Astrocyte (in vitro differentiated cells and primary cell): Measurements from ENCODE around the gene PFKFB2. TPM values are rescaled to one million over a fixed set of nuclear protein-coding genes. Genes with fewer than 3 reads are reported as not detected.

Experiments
- DNase-seq: peaks from one replicate; pipeline ENCODE4 v3.0.0-alpha.2; 2010; ENCODE audit warnings: low read depth
- FAIRE-seq: peaks from 2 replicates; lab custom pipeline; 2011; peaks lifted over from hg19 to GRCh38; lab: Jason Lieb, UNC
- H2AFZ ChIP-seq: 2 replicates; pipeline ENCODE4 v1.6.0; 2012; ENCODE audit warnings: low read depth, low read length, inconsistent platforms
- H3K27ac ChIP-seq: 2 replicates; pipeline ENCODE4 v1.5.1; 2011; ENCODE audit warnings: low read depth, low read length, inconsistent platforms
- H3K27me3 ChIP-seq: 2 replicates; pipeline ENCODE4 v1.6.0; 2011; ENCODE audit warnings: low read length, inconsistent platforms; ENCODE audit not compliant: insufficient read depth
- H3K36me3 ChIP-seq: 2 replicates; pipeline ENCODE4 v1.5.1; 2011; ENCODE audit warnings: low read length, inconsistent platforms; ENCODE audit not compliant: insufficient read depth
- H3K4me1 ChIP-seq: 2 replicates; pipeline ENCODE4 v1.5.1; 2011; ENCODE audit warnings: low read length, inconsistent platforms; ENCODE audit not compliant: insufficient read depth
- H3K4me2 ChIP-seq: 2 replicates; pipeline ENCODE4 v1.6.0; 2012; ENCODE audit warnings: low read length, inconsistent platforms
- H3K4me3 ChIP-seq: 2 replicates; pipeline ENCODE4 v1.5.1; 2011; ENCODE audit warnings: low read depth, mild to moderate bottlenecking, low read length, inconsistent platforms; ENCODE audit not compliant: insufficient read depth
- H3K79me2 ChIP-seq: 2 replicates; pipeline ENCODE4 v1.6.0; 2012; ENCODE audit warnings: mild to moderate bottlenecking, low read length, inconsistent platforms; ENCODE audit not compliant: insufficient read depth
- H3K9ac ChIP-seq: 2 replicates; pipeline ENCODE4 v1.6.0; 2012; ENCODE audit warnings: mild to moderate bottlenecking, low read length, inconsistent platforms
- H3K9me3 ChIP-seq: 2 replicates; pipeline ENCODE4 v1.5.1; 2012; ENCODE audit warnings: low read depth, mild to moderate bottlenecking, low read length, inconsistent platforms; ENCODE audit not compliant: insufficient read depth
- H4K20me1 ChIP-seq: 2 replicates; pipeline ENCODE4 v1.6.0; 2012; ENCODE audit warnings: low read length, inconsistent platforms; ENCODE audit not compliant: insufficient read depth
- H3K27ac Mint-ChIP-seq: one replicate; pipeline ENCODE4 v1.8.0; 2021; ENCODE audit warnings: mild to moderate bottlenecking, mixed read lengths; ENCODE audit not compliant: unreplicated experiment
- H3K27me3 Mint-ChIP-seq: one replicate; pipeline ENCODE4 v1.8.0; 2021; ENCODE audit warnings: low read depth, mixed read lengths; ENCODE audit not compliant: unreplicated experiment
- H3K36me3 Mint-ChIP-seq: one replicate; pipeline ENCODE4 v1.8.0; 2021; ENCODE audit warnings: low read depth, mixed read lengths; ENCODE audit not compliant: unreplicated experiment
- H3K4me1 Mint-ChIP-seq: one replicate; pipeline ENCODE4 v1.8.0; 2021; ENCODE audit warnings: low read depth, mixed read lengths; ENCODE audit not compliant: unreplicated experiment
- H3K4me3 Mint-ChIP-seq: one replicate; pipeline ENCODE4 v1.8.0; 2021; ENCODE audit warnings: mild to moderate bottlenecking, moderate library complexity, mixed read lengths; ENCODE audit not compliant: unreplicated experiment
- H3K9me3 Mint-ChIP-seq: one replicate; pipeline ENCODE4 v1.8.0; 2021; ENCODE audit warnings: mild to moderate bottlenecking, mixed read lengths; ENCODE audit not compliant: unreplicated experiment
- EZH2 ChIP-seq: IDR thresholded peaks from 2 replicates; pipeline ENCODE4 v1.6.1; 2012; ENCODE audit warnings: mild to moderate bottlenecking, low read length, inconsistent platforms; ENCODE audit not compliant: insufficient read depth
- total RNA-seq: library from RNA; stranded (reverse); gene quantifications from 2 replicates; pipeline ENCODE4 v1.2.1, GENCODE V29; 2021
- TF ChIP-seq, protein P1 (sequence below): IDR thresholded peaks from 2 replicates; pipeline ENCODE4 v1.5.1; 2011; ENCODE audit warnings: low read depth, mild to moderate bottlenecking, inconsistent platforms, low read length, moderate library complexity; ENCODE audit not compliant: insufficient read depth

Gene PFKFB2
- total RNA-seq, 1 donor from 2014 or later: 6.2 TPM

GRCh38 chr1:207084232-207084631, 31.2 kb downstream of the PFKFB2 start:
- H3K9me3 ChIP-seq: no peaks in the 10 kb centered on the region
- H3K27ac Mint-ChIP-seq: no peak overlapping the region
- H3K4me1 Mint-ChIP-seq: peaks cover 39% of the 10 kb centered on the region
- H2AFZ ChIP-seq: no peak overlapping the region
- no peak overlapping the region for H3K4me3 Mint-ChIP-seq
- H3K4me2 ChIP-seq: no peak overlapping the region
- DNase-seq (no peak), FAIRE-seq (no peak)
- H3K36me3 ChIP-seq: no peaks in the 10 kb centered on the region
- no peaks in the 10 kb centered on the region for H3K27me3 Mint-ChIP-seq
- H4K20me1 ChIP-seq: no peaks in the 10 kb centered on the region
- peaks cover 3% of the 10 kb centered on the region for H3K4me1 ChIP-seq
- H3K9ac ChIP-seq: no peak overlapping the region
- H3K9me3 Mint-ChIP-seq: peaks cover 2% of the 10 kb centered on the region
- H3K36me3 Mint-ChIP-seq: no peaks in the 10 kb centered on the region
- H3K4me3 ChIP-seq: no peak overlapping the region
- TF ChIP-seq, protein P1, sequence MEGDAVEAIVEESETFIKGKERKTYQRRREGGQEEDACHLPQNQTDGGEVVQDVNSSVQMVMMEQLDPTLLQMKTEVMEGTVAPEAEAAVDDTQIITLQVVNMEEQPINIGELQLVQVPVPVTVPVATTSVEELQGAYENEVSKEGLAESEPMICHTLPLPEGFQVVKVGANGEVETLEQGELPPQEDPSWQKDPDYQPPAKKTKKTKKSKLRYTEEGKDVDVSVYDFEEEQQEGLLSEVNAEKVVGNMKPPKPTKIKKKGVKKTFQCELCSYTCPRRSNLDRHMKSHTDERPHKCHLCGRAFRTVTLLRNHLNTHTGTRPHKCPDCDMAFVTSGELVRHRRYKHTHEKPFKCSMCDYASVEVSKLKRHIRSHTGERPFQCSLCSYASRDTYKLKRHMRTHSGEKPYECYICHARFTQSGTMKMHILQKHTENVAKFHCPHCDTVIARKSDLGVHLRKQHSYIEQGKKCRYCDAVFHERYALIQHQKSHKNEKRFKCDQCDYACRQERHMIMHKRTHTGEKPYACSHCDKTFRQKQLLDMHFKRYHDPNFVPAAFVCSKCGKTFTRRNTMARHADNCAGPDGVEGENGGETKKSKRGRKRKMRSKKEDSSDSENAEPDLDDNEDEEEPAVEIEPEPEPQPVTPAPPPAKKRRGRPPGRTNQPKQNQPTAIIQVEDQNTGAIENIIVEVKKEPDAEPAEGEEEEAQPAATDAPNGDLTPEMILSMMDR: no peak
- no peak for TF ChIP-seq EZH2
- H3K79me2 ChIP-seq: no peaks in the 10 kb centered on the region
- H3K27ac ChIP-seq: no peak overlapping the region
- peaks cover 5% of the 10 kb centered on the region for H3K27me3 ChIP-seq

GRCh38 chr1:207084701-207085180, 31.7 kb downstream of the PFKFB2 start:
- Histone ChIP-seq H3K36me3 (no peaks in the 10 kb centered on the region), H4K20me1 (no peaks in the 10 kb centered on the region), H3K9me3 (no peaks in the 10 kb centered on the region), H3K9ac (no peak overlapping the region), H3K79me2 (no peaks in the 10 kb centered on the region), H3K27ac (no peak overlapping the region), H2AFZ (no peak overlapping the region), H3K27me3 (peaks cover 5% of the 10 kb centered on the region), H3K4me2 (no peak overlapping the region), H3K4me1 (peaks cover 3% of the 10 kb centered on the region), H3K4me3 (no peak overlapping the region)
- DNase-seq: peak; percentile 68
- no peak for FAIRE-seq
- no peaks in the 10 kb centered on the region for H3K36me3 Mint-ChIP-seq
- H3K27me3 Mint-ChIP-seq: no peaks in the 10 kb centered on the region
- H3K4me3 Mint-ChIP-seq: no peak overlapping the region
- no peak overlapping the region for H3K27ac Mint-ChIP-seq
- TF ChIP-seq EZH2: no peak
- TF ChIP-seq, protein P1: peak; percentile 43
- H3K9me3 Mint-ChIP-seq: peaks cover 2% of the 10 kb centered on the region
- H3K4me1 Mint-ChIP-seq: peaks cover 42% of the 10 kb centered on the region

- no peaks in the 10 kb centered on the region for H3K79me2 ChIP-seq
- no peaks in the 10 kb centered on the region for H3K36me3 Mint-ChIP-seq
- no peaks in the 10 kb centered on the region for H3K36me3 ChIP-seq
- H3K9ac ChIP-seq: no peak overlapping the region
- H3K27ac Mint-ChIP-seq: no peak overlapping the region
- H3K9me3 Mint-ChIP-seq: peaks cover 2% of the 10 kb centered on the region
- no peak for FAIRE-seq
- DNase-seq: no peak
- H3K4me2 ChIP-seq: no peak overlapping the region
- H3K4me3 Mint-ChIP-seq: no peak overlapping the region
- peaks cover 3% of the 10 kb centered on the region for H3K4me1 ChIP-seq
- H3K4me1 Mint-ChIP-seq: peaks cover 42% of the 10 kb centered on the region
- H4K20me1 ChIP-seq: no peaks in the 10 kb centered on the region
- no peak for TF ChIP-seq EZH2
- TF ChIP-seq, protein P1: no peak
- no peak overlapping the region for H2AFZ ChIP-seq
- H3K27me3 Mint-ChIP-seq: no peaks in the 10 kb centered on the region
- H3K27me3 ChIP-seq: peaks cover 5% of the 10 kb centered on the region
- no peak overlapping the region for H3K4me3 ChIP-seq
- H3K9me3 ChIP-seq: no peaks in the 10 kb centered on the region
- no peak overlapping the region for H3K27ac ChIP-seq
Observed at GRCh38 chr1:207085887-207086286, 32.8 kb downstream of the PFKFB2 start.
